ENCODE data around the gene EFCAB8.
"Not testable (repeated sequence)": the region's sequence is repeated elsewhere in the genome, so short reads cannot be mapped to it uniquely, and the experiment has no call there.

Gene EFCAB8

DNA sequence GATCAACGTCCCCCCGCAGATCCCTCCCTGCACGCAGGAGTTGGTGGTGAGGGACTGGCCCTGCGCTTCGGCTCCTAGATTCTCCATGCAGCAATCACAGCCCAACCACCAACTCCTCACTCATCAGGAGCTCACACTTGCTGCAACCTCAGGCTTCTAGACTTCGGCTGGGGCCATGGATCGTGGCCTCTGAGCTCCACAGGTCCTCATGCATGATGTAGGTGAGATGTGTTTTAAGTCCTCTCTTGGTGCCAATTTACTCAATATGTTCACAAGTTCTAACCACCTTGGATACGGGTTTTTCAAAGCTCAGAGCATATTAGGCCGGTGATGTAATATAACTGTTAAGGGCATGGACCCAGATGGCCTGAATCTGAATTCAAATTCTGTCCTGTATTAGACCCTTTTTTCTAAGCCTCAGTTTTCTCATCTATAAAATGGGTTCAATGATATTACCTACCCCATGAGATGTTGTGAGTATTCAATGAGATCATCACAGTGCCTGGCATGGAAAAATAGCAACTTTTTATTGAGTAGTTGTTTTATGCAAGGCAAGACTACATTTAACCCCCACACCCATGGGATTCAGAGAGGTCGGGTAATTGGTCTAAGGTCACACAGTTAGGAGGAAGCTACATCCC, 114.5 kb downstream of the EFCAB8 start:
- no peak for DNase-seq (ENCODE audit: low read depth)

DNA sequence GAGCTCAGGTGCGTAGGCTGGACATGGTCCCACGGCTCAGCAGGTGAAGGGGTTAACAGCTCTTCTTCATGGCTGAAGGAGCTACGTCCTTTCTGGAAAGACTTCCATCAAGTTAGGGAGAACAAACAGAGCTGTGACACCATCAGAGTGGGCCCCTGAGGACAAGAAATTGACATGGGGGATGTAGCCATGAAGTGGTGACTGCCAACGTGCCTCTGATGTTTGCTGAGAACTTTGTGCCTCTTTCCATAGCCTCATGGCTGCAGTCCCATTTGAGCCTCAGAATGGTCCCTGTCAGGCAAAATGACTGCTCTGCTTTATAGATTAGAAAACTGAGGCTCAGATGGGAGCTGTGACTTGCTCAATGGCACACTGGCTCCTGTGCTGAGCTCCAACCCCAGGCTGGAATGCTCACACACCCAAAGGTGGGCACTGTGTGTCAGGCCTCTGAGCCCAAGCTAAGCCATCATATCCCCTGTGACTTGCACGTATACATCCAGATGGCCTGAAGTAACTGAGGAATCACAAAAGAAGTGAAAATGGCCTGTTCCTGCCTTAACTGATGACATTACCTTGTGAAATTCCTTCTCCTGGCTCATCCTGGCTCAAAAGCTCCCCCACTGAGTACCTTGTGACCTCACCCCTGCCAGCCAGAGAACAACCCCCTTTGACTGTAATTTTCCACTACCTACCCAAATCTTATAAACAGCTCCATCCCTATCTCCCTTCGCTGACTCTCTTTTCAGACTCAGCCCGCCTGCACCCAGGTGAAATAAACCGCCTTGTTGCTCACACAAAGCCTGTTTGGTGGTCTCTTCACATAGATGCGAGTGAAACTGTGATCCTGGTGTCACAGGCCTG, 115.7 kb downstream of the EFCAB8 start:
- DNase-seq (ENCODE audit: low read depth) = not testable (repeated sequence)

DNA sequence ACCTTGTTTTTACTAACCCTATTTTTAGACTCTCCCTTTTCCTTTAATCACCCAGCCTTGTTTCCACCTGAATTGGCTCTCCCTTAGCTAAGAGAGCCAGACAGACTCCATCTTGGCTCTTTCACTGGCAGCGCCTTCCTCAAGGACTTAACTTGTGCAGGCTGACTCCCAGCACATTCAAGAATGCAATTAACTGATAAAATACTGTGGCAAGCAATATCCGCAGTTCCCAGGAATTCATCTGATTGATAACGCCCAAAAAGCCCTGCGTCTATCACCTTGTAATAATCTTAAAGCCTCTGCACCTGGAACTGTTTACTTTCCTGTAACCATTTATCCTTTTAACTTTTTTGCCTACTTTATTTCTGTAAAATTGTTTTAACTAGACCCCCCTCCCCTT, 116.4 kb downstream of the EFCAB8 start:
- not testable (repeated sequence) for DNase-seq (ENCODE audit: low read depth)

DNA sequence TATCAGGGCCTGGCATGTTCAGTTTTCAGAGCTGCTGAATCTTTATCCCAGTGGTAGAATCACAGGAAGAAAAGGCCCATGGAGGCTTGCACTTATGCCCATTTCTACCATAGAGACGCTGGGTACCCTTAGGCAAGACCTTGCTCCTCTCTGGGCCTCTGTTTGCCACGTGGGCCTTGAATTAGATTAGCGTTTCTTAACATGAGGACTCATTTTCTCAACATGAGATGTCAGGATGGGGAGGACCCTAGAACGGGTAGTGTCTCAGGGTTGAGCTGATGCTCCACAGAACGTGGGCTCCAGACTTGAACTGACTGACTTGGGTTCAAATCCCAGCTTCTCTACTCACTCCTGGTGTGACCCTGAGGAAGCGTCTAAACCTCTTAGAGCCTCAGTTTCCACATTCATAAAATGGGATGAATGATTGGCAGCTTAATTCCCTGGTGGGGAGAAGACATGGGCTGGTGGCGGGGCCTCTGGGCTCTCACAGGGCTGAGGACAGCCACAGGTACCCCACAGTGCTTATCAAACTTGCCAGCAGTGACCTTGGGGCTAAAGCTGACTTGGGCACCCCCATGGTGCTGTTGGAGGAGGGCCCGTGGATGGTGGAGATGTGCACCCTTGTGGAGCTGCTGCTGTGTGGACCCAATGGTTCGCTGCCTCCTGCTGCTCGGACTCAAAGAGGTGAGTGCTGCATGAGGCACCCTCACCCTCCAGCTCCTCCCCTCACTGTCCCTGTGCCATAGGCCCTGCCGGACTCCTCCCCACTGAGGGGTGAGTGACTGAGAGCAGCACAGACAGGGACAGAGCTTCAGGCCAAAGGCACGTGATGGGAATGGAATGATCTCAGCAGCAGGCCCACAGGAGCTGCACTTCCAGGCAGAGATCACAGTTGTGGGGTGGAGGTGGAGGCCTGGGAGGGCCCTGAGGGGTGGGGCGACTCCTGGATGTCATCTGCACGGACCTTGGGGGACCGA, 117.3 kb downstream of the EFCAB8 start:
- DNase-seq (ENCODE audit: low read depth) = no peak

DNA sequence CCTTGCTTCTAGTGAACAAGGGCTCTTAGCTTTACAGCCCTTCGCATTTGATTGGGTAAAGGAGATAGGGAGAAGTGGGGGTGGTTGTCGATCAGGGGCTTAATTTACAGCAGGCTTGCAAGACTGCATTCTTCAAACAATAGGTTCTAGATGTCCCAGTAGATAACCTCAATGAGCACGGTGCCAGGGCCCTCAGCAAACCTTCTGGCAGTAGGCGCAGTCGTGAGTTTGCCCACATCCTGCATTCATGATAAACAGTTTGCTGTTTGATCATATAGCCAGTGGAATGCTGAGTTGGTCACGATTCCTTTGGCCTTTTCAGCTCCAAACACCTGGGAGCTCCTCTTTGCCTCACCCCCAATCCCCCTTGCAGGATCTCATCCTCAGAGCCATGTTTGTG, 118.0 kb downstream of the EFCAB8 start:
- DNase-seq (ENCODE audit: low read depth) = no peak

DNA sequence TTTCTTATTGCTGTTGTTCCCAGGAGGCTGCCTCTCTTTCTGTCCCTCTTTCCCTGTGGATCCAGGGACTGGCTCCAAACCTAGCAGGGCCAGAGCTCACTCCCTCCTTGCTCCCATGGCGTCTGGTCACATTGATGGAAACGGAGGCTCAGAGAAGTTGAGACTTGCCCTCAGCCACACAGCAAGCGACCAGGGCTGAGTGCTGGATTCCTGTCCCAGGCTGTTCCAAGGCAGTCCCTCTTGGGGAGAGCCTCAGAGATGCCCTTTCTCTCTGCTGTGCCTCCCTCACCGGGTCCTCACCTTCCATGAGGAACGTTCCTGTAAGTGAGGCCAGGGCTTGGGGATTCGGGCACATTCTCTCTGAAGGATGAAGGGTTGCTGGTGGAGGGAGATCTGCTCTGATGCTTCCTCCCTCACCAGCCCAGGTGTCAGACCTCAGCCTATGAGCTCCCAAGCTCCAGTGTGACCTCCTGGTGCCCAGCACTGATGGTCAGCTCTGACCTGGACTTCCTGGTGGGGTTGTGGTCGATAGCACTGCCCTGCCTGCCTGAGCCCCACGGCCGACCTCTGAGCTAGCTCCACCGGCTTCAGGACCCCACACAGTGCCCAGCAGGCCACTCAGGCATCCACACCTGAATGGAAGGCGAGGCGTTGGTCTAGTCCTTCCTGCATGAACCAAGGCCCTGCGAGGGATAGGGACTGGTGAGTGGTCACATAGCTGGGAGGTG, 118.7 kb downstream of the EFCAB8 start:
- DNase-seq (ENCODE audit: low read depth) = no peak

DNA sequence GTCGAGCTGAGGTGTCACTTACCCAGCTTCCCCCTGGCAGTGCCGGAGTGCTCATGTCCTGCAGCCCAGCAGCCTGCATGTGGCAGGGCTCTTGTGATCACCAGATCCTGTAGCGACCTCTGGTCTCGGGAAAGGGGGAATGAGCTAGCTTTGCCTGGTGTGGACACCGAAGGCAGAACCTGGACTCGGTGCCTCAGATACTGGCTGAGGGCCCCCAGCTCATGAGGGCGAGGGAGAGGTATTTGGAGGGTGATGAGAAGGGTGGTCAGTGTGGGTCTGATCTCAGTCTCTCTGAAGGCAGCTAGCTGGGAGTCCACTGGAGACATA, 119.2 kb downstream of the EFCAB8 start:
- no peak for DNase-seq (ENCODE audit: low read depth)

DNA sequence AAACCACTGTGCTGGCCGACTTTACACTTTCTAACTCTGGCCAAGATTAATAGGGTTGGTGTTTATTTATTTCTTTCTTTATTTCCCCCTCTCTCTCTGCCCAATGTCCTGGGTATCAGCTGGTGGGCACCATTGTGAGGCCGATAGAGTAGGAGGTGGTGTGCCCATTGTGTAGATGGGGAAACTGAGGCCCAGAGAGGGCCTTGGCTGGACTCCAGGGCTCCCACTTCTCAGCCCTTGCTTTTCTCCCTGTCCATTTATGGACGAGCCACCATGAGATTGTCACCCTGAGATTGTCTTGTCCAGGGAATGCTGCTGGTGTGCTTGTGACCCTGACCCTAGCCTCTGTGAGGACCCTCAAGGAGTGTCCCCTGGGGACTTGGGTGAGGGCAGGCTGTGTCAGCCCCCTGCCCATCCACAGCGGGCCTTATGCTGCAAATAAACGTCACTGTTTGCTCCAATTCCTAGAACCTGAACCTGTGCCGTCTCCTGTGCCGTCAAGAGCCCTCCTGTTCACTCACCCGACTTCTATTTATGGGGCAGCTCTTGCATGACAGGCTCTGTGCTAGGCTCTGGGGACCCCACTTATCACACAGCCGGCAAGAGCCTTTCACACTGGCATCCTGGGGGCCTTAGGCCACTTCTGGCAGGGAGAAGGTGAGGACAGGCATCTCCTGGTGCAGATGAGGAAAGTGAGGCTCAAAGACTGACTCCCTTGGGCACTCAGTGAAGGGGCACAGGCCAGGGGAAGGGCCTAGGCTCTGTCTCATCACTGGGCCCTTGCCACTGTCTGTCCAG, 120.7 kb downstream of the EFCAB8 start:
- DNase-seq (ENCODE audit: low read depth) = no peak

DNA sequence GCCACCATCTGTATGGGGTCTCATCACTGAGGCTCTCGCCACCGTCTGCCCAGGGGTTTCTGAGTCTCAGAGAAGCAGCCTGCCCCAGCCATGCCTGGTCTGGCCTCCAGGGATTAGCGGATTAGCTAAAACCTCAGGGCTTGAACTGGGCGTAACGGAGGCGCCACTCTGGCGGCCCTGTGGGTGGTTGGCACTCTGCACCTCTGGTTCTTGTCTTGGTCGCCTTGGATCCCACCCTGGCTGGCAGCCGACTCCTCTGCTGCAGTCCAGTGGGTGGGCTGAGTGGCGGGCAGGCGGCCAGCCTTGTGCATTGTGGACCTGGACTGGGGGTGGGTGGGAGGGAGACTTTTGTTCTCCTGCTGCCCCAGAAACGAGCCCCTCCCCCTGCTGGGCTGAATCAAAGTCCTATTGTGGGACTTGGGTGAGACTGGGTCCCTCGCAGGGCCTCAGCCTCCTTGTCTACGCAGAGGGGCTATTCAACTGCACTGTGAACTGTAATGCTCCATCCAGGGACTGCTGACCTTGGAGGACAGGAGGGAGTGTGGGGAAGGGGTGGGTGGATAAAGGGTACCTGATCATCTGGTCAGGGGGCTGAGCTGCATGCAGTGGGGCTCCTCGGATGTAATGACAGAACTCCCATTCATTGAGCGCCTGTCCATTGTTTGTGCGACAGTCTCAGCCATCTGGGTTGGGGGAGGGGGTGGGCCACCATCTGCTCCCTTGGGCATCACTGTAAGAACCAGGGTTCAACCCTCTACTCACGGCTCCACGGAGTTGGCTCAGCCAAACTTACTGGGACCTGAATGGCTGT, 121.6 kb downstream of the EFCAB8 start:
- DNase-seq (ENCODE audit: low read depth) = no peak

DNA sequence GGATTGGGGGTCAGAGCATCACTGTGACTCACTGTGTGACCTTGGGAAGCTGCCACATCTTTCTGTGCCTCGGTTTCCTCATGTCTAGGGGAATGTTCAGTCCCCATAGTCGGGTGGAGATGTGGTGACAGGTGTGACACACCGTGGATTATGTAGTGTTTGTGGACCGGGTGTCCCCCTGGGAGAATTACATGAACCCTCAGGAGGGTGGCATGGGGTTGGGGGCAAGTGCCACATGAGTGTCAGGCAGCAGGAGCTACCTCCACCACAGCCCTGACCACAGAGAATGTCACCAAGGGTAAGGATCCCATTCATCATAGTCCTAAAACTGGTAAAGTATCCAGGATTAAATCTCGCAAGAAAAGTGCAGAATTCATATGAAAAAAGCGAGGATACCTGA, 122.3 kb downstream of the EFCAB8 start:
- no peak for DNase-seq (ENCODE audit: low read depth)

DNA sequence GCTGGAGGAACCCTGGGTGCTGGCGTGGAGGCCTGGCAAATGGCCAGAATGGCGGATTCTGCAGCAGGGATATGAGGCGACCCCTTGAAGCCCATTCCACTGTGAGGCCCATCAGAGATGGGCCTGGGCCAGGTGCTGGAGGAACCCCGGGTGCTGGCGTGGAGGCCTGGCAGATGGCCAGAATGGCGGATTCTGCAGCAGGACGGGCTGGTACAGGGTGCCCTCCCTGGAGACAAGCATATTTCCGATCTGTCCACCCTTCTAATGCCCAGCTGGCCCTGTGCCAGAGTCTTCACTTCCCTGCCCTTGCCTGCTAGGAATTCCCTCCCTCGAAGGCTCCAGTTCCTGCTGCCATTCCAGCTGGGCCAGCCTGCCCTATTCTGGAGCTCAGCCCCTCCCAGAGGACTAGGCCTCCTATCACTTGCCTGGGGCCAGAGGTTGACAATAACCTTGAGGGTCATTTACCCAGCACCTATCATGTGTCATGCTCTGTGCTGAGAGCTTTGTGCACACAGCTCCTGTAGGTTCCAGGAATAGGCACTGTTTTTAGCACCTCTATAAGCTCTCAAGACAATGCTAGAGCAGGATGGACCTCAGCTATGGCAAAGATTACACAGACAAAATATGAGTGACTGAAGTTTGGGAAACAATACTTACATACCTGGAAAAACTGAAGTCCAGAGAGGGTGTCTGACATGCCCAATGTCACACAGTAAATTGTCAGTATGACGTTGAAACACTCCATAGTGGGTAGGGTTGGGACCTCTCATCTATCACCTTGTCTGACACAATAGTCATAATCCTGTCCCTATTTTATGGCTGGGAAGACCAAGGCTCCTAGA, 124.1 kb downstream of the EFCAB8 start:
- no peak for DNase-seq (ENCODE audit: low read depth)

DNA sequence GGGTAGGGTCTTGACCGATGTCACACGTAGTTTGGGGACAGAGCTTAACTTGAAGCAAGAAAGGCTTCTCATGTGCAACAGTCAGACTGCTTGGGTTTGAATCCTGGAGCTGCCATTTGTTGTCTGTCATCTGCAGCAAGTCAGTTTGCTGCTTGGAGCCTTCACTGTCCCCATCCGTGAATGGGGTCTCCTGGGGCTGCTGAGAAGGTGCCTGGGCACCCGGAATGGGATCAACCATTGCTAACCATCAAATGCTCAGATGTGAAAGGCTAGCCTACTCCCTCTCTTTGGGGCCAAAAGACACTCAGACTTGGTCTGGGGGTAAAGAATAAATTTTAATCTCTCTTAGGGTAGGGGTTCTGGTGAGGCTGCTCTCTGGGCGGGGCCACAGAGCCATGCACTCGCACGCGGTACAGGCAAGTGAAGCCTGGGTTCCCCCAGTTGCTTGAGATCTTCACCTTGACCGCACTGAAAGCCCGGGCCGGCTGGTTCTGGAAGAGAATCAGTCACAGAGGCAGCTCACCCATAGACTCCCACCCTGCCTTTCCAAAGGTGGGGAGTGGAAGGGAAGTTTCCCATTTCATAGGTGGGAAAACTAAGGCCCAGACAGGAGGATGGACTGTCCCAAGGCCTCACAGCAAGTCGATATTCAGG, 124.9 kb downstream of the EFCAB8 start:
- no peak for DNase-seq (ENCODE audit: low read depth)

DNA sequence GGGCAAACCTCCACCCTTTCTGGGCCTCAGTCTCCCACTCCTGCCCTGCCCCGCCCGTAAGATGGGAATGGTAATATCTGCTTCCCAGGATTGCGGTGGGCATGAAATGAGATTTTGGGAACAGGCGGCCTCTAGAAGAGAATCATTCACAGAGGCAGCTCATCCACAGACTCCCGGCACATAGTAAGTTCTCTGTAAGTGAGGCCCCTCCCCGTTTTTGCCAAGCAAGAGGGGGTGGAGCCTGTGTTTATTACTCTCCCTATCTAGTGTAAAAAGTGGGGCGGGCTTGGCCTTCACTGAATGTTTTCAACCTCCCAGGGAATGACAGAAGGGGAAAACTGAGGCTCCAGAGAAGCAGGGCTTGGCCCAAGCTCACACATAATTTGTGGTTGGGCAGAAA, 125.5 kb downstream of the EFCAB8 start:
- DNase-seq (ENCODE audit: low read depth) = no peak

DNA sequence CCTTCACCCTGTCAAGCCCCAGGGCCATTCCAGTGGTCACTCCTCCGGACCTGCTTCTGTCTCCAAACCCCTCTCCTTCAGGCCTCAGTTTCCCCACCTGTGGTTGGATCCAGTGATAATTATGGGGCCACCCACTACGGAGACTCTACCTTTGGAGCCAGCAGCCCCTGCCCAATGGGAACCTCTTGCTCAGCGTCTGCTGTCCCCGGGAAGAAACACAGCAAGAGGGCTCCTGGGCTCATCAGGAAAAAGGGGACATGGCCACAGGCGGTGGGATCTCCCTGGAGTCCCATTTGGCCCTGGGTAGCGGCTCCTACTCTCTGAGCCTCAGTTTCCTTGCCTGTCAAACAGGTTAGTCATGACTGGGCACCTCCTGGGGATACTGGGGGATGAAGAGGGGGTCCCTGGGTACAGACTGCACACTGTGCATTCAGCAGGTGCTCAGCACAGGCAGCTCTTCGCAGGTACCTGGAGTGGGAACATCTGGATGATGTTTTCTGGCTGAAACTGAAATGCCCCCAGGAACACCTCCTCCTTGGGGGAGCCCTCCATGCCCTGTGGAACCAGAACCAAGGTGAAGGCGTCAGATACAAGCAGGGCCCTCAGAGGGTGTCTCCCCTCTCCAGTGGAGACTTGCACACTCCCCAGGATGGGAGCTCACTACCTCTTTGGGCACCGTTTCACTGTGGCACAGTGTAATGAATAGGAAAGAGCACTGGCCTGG, 126.1 kb downstream of the EFCAB8 start:
- DNase-seq (ENCODE audit: low read depth) = no peak

DNA sequence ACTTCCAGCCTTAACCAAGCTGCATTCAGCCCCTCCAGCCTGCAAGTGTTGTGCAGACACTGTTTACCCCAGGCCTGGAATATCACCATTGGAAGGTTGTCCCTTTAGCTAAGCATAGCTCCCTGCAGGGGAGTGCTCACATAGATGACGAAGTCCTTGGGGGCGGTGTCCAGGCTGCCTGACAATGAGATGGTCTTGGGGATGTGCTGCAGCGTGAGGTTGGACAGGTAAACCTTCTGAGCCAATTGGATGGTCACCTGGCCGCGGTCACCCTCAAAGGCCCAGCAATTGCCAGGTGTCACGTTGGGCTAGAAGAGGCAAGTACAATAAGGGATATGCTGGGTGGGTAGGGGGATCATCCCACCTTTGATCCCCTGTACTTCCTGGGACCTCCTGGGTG, 126.9 kb downstream of the EFCAB8 start:
- no peak for DNase-seq (ENCODE audit: low read depth)

DNA sequence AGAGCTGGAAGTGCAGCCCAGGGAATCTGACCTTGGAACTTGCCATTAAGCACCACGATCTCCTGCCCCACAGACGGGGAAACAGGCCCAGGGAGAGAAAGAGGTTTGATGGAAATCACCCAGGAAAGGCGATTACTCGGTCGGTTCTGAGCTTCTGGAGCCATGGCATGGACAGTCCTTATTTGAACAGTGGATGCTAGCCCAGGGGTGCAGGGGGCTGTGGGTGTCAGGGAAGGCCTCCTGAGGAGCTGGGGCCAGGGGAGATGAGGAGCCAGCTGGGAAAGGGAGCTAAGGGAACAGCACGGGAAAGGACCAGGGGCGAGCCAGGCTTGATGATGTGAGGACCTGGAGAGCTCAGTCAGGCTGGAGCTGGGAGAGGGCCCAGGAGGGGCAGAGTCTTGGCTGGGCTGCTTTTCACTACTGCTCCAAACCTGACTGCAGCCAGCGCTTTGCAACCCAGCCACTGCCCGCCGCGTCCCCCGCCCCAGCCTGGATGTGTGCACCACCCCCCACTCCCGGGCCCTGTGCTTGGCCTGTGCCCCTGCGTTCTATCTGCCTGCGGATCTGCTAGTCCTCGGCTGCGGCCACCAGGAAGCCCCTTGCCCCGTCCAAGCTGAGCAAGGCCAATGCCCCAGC, 127.7 kb downstream of the EFCAB8 start:
- no peak for DNase-seq (ENCODE audit: low read depth)

DNA sequence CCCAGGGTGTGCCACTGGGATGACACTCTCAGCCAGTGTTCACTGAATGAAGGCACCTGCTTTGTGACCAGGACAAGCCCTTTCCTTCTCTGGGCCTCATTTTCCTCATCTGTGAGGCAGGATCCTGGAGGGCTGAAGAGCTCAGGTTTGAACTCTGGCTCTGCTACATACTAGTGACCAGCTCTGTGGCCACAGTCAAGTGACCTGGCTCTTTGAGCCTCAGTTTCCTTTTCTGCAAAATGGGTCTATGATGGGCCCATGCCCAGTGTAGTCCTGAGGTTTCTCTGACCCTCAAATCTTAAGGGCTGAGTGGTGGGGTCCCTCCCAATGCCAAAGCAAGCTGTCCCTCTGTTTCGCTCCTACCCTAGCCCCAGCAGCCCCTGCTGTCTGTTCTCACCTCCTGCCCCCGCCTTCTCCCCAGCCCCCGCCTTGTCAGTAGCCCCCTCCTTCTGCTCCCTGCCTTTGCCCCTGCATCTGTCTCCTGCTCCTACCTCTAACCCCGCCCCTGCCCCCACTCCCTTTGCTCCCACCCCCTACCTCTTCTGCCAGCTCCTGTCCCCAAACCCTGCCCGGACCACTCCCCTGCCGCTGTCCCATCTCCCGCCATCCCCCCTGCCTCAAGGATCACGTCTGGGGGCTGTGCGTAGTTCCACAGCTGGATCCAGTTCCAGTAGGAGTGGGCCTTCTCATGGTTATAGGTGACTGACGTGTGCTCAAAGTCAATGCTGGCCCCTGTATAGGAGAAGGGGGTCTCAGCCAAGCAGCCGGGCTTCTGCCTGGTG, 128.5 kb downstream of the EFCAB8 start:
- no peak for DNase-seq (ENCODE audit: low read depth)

Data from activated T-cell treated with anti-CD3 and anti-CD28 coated beads for 1 hour (primary cell).